ENCODE results near the gene COL4A2.

DNA sequence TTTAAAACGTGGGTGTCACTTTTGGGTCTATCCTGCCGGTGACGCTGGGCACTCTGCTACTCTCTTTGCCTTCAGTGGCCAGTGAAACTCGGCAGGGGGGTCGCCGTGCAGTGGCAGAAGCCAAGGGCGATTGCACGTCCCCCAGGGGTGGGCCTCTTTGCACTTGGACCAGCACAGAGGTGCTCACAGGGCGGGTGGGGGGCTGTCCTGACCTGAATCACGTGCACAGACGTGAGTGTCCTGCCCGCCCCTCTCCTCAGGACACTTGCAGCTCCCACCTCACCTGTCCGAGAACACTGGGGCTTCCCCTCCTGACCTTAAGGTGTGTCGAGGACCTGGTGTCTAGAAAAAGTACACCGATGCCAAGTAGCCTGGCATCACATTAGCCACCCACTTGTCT, 16.3 kb upstream of the COL4A2 start:
- TF ChIP-seq ZNF354C (tag by site-specific recombination; IDR thresholded peaks at IDR 0.05; ENCODE audit: borderline replicate concordance, low read depth) (no peak), ZNF324 (tag by site-specific recombination; IDR thresholded peaks at IDR 0.05) (no peak), ZNF335 (tag by site-specific recombination; conservative IDR thresholded peaks at IDR 0.05) (no peak), ZNF202 (tag by site-specific recombination; IDR thresholded peaks at IDR 0.05; ENCODE audit: borderline replicate concordance) (no peak), ZSCAN23 (tag by site-specific recombination; IDR thresholded peaks at IDR 0.05) (no peak), ZNF292 (tag by site-specific recombination; IDR thresholded peaks at IDR 0.05; ENCODE audit: borderline replicate concordance, low read depth) (no peak), GLI2 (tag by site-specific recombination; IDR thresholded peaks at IDR 0.05; ENCODE audit: borderline replicate concordance, low read depth) (no peak), ZNF140 (tag by site-specific recombination; IDR thresholded peaks at IDR 0.05) (no peak)
- TF ChIP-seq, protein P1, sequence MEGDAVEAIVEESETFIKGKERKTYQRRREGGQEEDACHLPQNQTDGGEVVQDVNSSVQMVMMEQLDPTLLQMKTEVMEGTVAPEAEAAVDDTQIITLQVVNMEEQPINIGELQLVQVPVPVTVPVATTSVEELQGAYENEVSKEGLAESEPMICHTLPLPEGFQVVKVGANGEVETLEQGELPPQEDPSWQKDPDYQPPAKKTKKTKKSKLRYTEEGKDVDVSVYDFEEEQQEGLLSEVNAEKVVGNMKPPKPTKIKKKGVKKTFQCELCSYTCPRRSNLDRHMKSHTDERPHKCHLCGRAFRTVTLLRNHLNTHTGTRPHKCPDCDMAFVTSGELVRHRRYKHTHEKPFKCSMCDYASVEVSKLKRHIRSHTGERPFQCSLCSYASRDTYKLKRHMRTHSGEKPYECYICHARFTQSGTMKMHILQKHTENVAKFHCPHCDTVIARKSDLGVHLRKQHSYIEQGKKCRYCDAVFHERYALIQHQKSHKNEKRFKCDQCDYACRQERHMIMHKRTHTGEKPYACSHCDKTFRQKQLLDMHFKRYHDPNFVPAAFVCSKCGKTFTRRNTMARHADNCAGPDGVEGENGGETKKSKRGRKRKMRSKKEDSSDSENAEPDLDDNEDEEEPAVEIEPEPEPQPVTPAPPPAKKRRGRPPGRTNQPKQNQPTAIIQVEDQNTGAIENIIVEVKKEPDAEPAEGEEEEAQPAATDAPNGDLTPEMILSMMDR (tag by site-specific recombination; IDR thresholded peaks at IDR 0.05), result no peak
- TF ChIP-seq, protein P2, sequence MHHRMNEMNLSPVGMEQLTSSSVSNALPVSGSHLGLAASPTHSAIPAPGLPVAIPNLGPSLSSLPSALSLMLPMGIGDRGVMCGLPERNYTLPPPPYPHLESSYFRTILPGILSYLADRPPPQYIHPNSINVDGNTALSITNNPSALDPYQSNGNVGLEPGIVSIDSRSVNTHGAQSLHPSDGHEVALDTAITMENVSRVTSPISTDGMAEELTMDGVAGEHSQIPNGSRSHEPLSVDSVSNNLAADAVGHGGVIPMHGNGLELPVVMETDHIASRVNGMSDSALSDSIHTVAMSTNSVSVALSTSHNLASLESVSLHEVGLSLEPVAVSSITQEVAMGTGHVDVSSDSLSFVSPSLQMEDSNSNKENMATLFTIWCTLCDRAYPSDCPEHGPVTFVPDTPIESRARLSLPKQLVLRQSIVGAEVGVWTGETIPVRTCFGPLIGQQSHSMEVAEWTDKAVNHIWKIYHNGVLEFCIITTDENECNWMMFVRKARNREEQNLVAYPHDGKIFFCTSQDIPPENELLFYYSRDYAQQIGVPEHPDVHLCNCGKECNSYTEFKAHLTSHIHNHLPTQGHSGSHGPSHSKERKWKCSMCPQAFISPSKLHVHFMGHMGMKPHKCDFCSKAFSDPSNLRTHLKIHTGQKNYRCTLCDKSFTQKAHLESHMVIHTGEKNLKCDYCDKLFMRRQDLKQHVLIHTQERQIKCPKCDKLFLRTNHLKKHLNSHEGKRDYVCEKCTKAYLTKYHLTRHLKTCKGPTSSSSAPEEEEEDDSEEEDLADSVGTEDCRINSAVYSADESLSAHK (tag by site-specific recombination; IDR thresholded peaks at IDR 0.05), result no peak
- TF ChIP-seq, protein P3, sequence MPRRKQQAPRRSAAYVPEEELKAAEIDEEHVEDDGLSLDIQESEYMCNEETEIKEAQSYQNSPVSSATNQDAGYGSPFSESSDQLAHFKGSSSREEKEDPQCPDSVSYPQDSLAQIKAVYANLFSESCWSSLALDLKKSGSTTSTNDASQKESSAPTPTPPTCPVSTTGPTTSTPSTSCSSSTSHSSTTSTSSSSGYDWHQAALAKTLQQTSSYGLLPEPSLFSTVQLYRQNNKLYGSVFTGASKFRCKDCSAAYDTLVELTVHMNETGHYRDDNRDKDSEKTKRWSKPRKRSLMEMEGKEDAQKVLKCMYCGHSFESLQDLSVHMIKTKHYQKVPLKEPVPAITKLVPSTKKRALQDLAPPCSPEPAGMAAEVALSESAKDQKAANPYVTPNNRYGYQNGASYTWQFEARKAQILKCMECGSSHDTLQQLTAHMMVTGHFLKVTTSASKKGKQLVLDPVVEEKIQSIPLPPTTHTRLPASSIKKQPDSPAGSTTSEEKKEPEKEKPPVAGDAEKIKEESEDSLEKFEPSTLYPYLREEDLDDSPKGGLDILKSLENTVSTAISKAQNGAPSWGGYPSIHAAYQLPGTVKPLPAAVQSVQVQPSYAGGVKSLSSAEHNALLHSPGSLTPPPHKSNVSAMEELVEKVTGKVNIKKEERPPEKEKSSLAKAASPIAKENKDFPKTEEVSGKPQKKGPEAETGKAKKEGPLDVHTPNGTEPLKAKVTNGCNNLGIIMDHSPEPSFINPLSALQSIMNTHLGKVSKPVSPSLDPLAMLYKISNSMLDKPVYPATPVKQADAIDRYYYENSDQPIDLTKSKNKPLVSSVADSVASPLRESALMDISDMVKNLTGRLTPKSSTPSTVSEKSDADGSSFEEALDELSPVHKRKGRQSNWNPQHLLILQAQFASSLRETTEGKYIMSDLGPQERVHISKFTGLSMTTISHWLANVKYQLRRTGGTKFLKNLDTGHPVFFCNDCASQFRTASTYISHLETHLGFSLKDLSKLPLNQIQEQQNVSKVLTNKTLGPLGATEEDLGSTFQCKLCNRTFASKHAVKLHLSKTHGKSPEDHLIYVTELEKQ (tag by site-specific recombination; IDR thresholded peaks at IDR 0.05; ENCODE audit: borderline replicate concordance), result no peak
